ENCODE data around the gene BTBD9. TPM values are rescaled to one million over a fixed set of nuclear protein-coding genes. Genes with fewer than 3 reads are reported as not detected.

Gene BTBD9
- total and polyA plus RNA-seq, 9 of the 15 experiments (the other 6 are each of a cell fraction or from before 2014, with no cell fraction given): 0.08 to 1.6 (median 0.58) TPM

DNA sequence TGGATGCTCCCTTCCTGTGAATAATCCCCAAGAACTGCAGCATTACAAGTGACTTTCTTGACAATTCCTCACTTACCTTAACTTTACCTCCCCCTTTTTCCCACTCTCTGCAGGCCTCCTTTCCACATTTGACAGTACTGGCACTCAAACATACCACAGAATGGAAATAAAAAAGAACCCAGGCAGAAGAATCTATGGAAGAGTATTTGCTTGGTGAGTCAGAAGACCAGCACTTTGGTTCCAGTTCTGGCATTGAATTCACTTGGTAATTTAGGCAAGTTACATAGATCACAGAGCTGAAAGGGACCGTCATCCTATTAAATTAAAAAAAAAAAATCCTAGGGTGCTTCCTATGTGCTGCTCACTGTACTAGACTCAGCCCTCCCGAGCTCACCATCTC is 55.0 kb downstream of the BTBD9 start (continued):
- TF ChIP-seq FOXJ2 (tag; IDR thresholded peaks at IDR 0.05) (no peak), HDGF (IDR thresholded peaks at IDR 0.05) (no peak), YY1 (IDR thresholded peaks at IDR 0.05; ENCODE audit: borderline replicate concordance in 1 of 3, control insufficient read depth in 1 of 3, extremely low read depth in 1 of 3, insufficient read depth in 3 of 3, insufficient read length in 1 of 3, insufficient replicate concordance in 2 of 3, low read depth in 1 of 3, low read length in 2 of 3) (no peak), PHB (CRISPR knock-in tag; IDR thresholded peaks at IDR 0.05) (no peak)
- TF ChIP-seq, protein P1, sequence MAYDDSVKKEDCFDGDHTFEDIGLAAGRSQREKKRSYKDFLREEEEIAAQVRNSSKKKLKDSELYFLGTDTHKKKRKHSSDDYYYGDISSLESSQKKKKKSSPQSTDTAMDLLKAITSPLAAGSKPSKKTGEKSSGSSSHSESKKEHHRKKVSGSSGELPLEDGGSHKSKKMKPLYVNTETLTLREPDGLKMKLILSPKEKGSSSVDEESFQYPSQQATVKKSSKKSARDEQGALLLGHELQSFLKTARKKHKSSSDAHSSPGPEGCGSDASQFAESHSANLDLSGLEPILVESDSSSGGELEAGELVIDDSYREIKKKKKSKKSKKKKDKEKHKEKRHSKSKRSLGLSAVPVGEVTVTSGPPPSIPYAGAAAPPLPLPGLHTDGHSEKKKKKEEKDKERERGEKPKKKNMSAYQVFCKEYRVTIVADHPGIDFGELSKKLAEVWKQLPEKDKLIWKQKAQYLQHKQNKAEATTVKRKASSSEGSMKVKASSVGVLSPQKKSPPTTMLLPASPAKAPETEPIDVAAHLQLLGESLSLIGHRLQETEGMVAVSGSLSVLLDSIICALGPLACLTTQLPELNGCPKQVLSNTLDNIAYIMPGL (CRISPR knock-in tag; IDR thresholded peaks at IDR 0.05): no peak

DNA sequence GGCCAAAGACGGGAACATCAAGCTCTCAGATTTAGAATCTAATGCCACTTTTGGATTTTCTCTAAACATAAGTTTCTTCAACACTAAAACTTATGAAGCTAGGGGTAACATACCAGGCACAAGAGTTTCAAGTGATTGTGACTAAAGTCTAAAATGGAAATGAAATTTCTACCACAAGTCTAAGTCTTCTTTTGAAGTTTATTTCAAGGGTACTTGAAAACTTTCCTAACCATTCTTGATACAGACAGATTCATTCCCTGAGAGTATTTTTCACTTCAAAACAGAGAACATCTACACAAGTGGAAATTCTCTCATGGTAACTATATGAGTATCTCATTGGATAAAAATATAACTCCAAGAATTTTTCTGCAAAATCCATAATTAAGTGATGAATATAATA is 56.2 kb downstream of the BTBD9 start:
- Histone ChIP-seq H3K9me3 (replicated peaks; ENCODE audit: control insufficient read depth, insufficient read depth, low read depth, low read length) (no peaks in the 10 kb centered on the region), H2AFZ (ENCODE audit: low read depth, low read length) (no peak overlapping the region), H3K79me2 (ENCODE audit: control insufficient read depth, insufficient read depth, low read length) (no peaks in the 10 kb centered on the region), H3K27ac (ENCODE audit: extremely low read depth, low read depth, low read length) (no peak overlapping the region), H3K4me2 (ENCODE audit: insufficient read depth, low read length) (no peak overlapping the region), H3K4me3 (no peak overlapping the region), H3K4me1 (replicated peaks in 1 of 2; ENCODE audit: control insufficient read depth in 2 of 2, insufficient read depth in 2 of 2, low read length in 2 of 2) (peaks cover 0 to 11% of the 10 kb centered on the region in 2 experiments; a peak in 3 of 5 replicates), H3K9me1 (ENCODE audit: control insufficient read depth, insufficient read depth, low read length) (no peaks in the 10 kb centered on the region), H3K9ac (ENCODE audit: insufficient read depth in 1 of 2, low read depth in 2 of 2, low read length in 2 of 2) (no peak overlapping the region), H3K27me3 (ENCODE audit: control insufficient read depth in 2 of 2, insufficient read depth in 2 of 2, low read length in 2 of 2) (no peaks in the 10 kb centered on the region; a peak in 1 of 5 replicates), H3K36me3 (ENCODE audit: control insufficient read depth, insufficient read depth, low read length) (no peaks in the 10 kb centered on the region), H4K20me1 (replicated peaks; ENCODE audit: control insufficient read depth, insufficient read depth, low read length) (no peaks in the 10 kb centered on the region)
- in situ Hi-C loops (cut with MboI): no loop called here
- no peak for FAIRE-seq
- DNase-seq (ENCODE audit: extremely low read depth in 1 of 4, low spot score in 3 of 4): no peak
- CTCF ChIA-PET (ENCODE audit: low intra/inter-chr PET ratio): no interaction called here
- WGBS (ENCODE audit: insufficient coverage, low coverage, missing lambda C conversion rate): 44% methylated on average over 1 of the region's 1 CpG
- intact Hi-C loops (cut with micrococcal nuclease): no loop called here
- BruUV-seq (replicated peaks): no TSS peak
- ATAC-seq: no peak
- TF ChIP-seq GTF2F1 (IDR thresholded peaks at IDR 0.05; ENCODE audit: low read depth, low read length) (no peak), ZC3H8 (IDR thresholded peaks at IDR 0.05) (no peak), RAD51 (IDR thresholded peaks at IDR 0.05; ENCODE audit: borderline replicate concordance, low read depth) (no peak), ZSCAN29 (IDR thresholded peaks at IDR 0.05) (no peak), L3MBTL2 (IDR thresholded peaks at IDR 0.05) (no peak), ZNF184 (CRISPR knock-in tag; IDR thresholded peaks at IDR 0.05) (no peak), SMAD3 (CRISPR knock-in tag; conservative IDR thresholded peaks at IDR 0.05) (no peak), ILF3 (IDR thresholded peaks at IDR 0.05; ENCODE audit: borderline replicate concordance) (no peak), RUNX1 (IDR thresholded peaks at IDR 0.05; ENCODE audit: low read depth) (no peak), ESRRA (IDR thresholded peaks at IDR 0.05; ENCODE audit: borderline replicate concordance, low read depth) (no peak)
- TF ChIP-seq, protein P2, sequence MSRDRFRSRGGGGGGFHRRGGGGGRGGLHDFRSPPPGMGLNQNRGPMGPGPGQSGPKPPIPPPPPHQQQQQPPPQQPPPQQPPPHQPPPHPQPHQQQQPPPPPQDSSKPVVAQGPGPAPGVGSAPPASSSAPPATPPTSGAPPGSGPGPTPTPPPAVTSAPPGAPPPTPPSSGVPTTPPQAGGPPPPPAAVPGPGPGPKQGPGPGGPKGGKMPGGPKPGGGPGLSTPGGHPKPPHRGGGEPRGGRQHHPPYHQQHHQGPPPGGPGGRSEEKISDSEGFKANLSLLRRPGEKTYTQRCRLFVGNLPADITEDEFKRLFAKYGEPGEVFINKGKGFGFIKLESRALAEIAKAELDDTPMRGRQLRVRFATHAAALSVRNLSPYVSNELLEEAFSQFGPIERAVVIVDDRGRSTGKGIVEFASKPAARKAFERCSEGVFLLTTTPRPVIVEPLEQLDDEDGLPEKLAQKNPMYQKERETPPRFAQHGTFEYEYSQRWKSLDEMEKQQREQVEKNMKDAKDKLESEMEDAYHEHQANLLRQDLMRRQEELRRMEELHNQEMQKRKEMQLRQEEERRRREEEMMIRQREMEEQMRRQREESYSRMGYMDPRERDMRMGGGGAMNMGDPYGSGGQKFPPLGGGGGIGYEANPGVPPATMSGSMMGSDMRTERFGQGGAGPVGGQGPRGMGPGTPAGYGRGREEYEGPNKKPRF (IDR thresholded peaks at IDR 0.05; ENCODE audit: low read depth, low read length): no peak
- TF ChIP-seq, protein P3, sequence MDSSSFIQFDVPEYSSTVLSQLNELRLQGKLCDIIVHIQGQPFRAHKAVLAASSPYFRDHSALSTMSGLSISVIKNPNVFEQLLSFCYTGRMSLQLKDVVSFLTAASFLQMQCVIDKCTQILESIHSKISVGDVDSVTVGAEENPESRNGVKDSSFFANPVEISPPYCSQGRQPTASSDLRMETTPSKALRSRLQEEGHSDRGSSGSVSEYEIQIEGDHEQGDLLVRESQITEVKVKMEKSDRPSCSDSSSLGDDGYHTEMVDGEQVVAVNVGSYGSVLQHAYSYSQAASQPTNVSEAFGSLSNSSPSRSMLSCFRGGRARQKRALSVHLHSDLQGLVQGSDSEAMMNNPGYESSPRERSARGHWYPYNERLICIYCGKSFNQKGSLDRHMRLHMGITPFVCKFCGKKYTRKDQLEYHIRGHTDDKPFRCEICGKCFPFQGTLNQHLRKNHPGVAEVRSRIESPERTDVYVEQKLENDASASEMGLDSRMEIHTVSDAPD (CRISPR knock-in tag; IDR thresholded peaks at IDR 0.05): no peak
- POLR2A ChIA-PET: interaction anchor here (1.1 to 1.9 kb wide), 2 partner anchors 10 to 13 kb away, joined by 4 to 5 read pairs; no protein-coding TSS in a partner anchor
